Ecto neural progenitor cell (in vitro differentiated cells): ENCODE data around the gene RAB4A.
A peak's percentile ranks its signal among the peaks of the same experiment; 100 is the strongest.

Experiments
- DNase-seq: peaks from one replicate; pipeline ENCODE4 v3.0.0-alpha.2; 2018; ENCODE audit warnings: low spot score

The RAB4A gene

GRCh38 chr1:229270547-229271447 is at the start of gene RAB4A:
TSS of gene RAB4A (plus strand) at chr1:229271111. CDS start at chr1:229271340, 229 bp downstream.
- DNase-seq, result peak; percentile 91

- no peak for DNase-seq
Measured at GRCh38 chr1:229222081-229222480, 48.8 kb upstream of the RAB4A start.

GRCh38 chr1:229223498-229223897 is 47.4 kb upstream of the RAB4A start:
- no peak for DNase-seq

- DNase-seq, result no peak
Measured at GRCh38 chr1:229224308-229224707, 46.6 kb upstream of the RAB4A start.

GRCh38 chr1:229225331-229225782 is 45.6 kb upstream of the RAB4A start:
- DNase-seq, result no peak

GRCh38 chr1:229226796-229227195 is 44.1 kb upstream of the RAB4A start:
- no peak for DNase-seq

- peak; percentile 88 for DNase-seq
Measured at GRCh38 chr1:229227298-229227919, 43.5 kb upstream of the RAB4A start.

- DNase-seq, result no peak
Measured at GRCh38 chr1:229228522-229228921, 42.4 kb upstream of the RAB4A start.

- DNase-seq, result no peak
Measured at GRCh38 chr1:229229137-229229720, 41.7 kb upstream of the RAB4A start.

GRCh38 chr1:229229721-229230139 is 41.2 kb upstream of the RAB4A start:
- DNase-seq, result no peak

- no peak for DNase-seq
Measured at GRCh38 chr1:229230140-229230892, 40.6 kb upstream of the RAB4A start.

GRCh38 chr1:229230893-229231753 is 39.8 kb upstream of the RAB4A start:
- no peak for DNase-seq

- no peak for DNase-seq
Measured at GRCh38 chr1:229231754-229232119, 39.2 kb upstream of the RAB4A start.

- no peak for DNase-seq
Measured at GRCh38 chr1:229234870-229235472, 35.9 kb upstream of the RAB4A start.

GRCh38 chr1:229237320-229237719 is 33.6 kb upstream of the RAB4A start:
- DNase-seq, result no peak

- DNase-seq, result no peak
Measured at GRCh38 chr1:229238231-229238630, 32.7 kb upstream of the RAB4A start.

- no peak for DNase-seq
Measured at GRCh38 chr1:229238674-229239415, 32.1 kb upstream of the RAB4A start.

- no peak for DNase-seq
Measured at GRCh38 chr1:229240532-229240931, 30.4 kb upstream of the RAB4A start.

GRCh38 chr1:229241390-229241789 is 29.5 kb upstream of the RAB4A start:
- DNase-seq, result no peak

- DNase-seq, result no peak
Measured at GRCh38 chr1:229243638-229244037, 27.3 kb upstream of the RAB4A start.
